ENCODE data around the gene LAG3. TPM values are rescaled to one million over a fixed set of nuclear protein-coding genes. Genes with fewer than 3 reads are reported as not detected.

Gene LAG3
- total RNA-seq, 8 experiments from 2014 or later, result 0.21 to 2.8 (median 0.66) TPM

DNA sequence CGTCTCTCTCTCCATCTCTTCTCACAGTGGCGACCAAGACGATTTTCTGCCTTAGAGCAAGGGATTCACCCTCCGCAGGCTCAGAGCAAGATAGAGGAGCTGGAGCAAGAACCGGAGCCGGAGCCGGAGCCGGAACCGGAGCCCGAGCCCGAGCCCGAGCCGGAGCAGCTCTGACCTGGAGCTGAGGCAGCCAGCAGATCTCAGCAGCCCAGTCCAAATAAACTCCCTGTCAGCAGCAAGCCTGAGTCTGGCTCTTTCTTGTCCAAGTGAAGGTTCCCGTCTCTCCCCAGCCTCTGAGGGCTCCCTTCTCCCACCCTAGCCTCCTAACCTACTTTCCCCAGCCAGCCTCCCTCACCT, 5.9 kb downstream of the LAG3 start:
- ATAC-seq (replicated peaks in 6 of 8), result peak in 5 of 8 experiments; percentile 0 to 36 (median 7)
- in situ Hi-C loops (cut with MboI; ENCODE audit: low pct_unique_long_range_greater_than_20kb in 2 of 9, low sequenced_read_pairs in 9 of 9, unreplicated experiment in 9 of 9), result no loop called here
- peak overlapping the region; percentile 58 to 86 for H3K27ac ChIP-seq
- peak overlapping the region; percentile 4 to 22 (median 15) for H3K4me3 ChIP-seq
- WGBS, 10 experiments, result 0 to 50% (median 34%) methylated on average over 1 to 8 of the region's 14 CpGs; no CpG with 5 or more reads in 4 of the 10 experiments
- peaks cover 33 to 35% of the 10 kb centered on the region in 2 donors for H3K4me1 ChIP-seq (replicated peaks in 1 of 2)

DNA sequence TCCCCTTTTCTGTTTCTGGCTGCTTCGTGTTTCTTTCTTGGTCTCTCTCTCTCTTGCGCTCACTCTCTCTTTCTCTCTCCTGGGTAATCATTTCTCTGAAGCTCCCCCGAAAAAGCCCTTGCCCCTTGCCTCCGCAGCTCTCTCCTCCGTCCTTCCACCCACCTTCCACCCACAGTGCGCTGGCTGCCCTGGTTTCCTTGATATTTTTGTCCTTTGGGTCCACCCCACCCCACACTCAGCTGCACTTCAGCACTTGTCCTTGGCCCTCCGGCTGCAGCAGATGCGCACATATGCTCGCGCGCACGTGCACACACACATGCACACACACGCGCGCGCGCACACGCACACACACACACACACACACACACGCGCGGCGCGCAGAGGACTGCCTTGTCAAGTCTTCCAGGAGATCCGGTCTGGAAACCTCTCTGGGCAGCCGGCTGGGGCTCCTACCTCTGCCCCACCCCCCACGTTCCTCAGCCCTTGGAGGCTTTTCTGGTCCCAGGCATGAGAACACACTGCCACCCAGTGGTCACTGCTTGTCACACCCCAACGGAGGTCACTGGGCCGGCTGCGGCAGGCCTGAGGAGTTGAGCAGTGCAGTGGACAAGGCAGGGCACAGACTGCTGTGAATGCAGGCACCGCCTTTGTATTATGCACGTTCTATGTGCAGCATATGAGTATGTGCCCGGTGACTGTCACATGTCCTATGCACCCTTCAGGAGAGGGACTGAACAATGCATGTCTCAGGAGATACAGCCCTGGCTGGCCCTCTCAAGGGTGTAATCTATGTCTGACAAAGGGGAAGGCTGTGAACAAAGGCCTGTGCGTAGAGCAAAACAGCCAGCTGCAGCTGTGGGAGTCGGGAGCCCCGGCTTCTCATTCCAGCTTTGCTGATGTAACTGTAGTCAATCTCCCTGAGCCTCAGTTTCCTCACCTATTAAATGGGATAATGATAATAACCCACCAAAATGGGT, 6.5 kb downstream of the LAG3 start:
- peak overlapping the region; percentile 64 to 86 for H3K27ac ChIP-seq
- 0 to 60% (median 2%) methylated on average over 1 to 12 of the region's 35 CpGs for WGBS, 10 experiments

DNA sequence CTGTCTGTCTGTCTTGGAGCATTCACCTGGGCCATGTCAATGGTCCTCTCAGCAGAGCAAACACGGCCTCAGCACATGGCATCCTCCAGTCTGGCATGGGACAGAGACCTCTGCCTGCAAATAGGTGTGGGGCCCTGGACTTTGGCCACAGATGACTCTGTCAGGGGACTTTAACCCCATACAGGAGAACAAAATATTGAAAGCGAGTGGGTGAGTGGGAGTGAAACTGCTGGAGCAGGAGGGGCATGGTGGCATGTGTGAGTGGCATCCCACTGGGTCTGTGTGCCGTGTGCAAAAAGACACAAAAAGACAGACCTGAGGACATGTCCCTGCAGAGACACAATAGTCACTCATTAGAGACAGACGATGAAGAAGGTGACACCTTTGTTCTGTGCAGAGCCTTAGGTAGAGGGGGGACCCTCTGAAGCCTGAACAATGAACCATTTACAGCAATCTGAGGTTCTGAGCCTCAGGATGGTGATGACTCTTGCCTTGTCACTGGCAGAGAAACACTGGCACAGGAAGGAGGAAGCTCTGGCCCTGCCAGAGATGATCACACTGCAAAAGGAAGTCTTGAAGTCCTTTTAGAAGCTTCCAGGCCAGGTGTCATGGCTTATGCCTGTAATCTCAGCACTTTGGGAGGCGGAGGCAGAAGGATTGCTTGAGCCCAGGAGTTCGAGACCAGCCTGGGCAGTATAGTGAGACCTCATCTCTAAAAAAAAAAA, 7.5 kb downstream of the LAG3 start:
- WGBS, 10 experiments, result 0 to 100% (median 80%) methylated on average over 1 to 5 of the region's 6 CpGs; no CpG with 5 or more reads in 4 of the 10 experiments
- Histone ChIP-seq H3K27ac (peak overlapping the region; percentile 64 to 86), H3K4me3 (no peak overlapping the region), H3K4me1 (replicated peaks in 1 of 2) (peaks cover 23 to 24% of the 10 kb centered on the region in 2 donors)
- in situ Hi-C loops (cut with MboI; ENCODE audit: low pct_unique_long_range_greater_than_20kb in 2 of 9, low sequenced_read_pairs in 9 of 9, unreplicated experiment in 9 of 9), result no loop called here
- no peak for ATAC-seq (replicated peaks in 6 of 8)

More for the DNA sequence above, 6.5 kb downstream of the LAG3 start:
- Histone ChIP-seq H3K4me3 (peak overlapping the region; percentile 4 to 22 (median 15)), H3K4me1 (replicated peaks in 1 of 2) (peaks cover 26 to 28% of the 10 kb centered on the region in 2 donors)
- ATAC-seq (replicated peaks in 6 of 8), result peak; percentile 89 to 95 (median 94)
- in situ Hi-C loops (cut with MboI; ENCODE audit: low pct_unique_long_range_greater_than_20kb in 2 of 9, low sequenced_read_pairs in 9 of 9, unreplicated experiment in 9 of 9), result no loop called here

DNA sequence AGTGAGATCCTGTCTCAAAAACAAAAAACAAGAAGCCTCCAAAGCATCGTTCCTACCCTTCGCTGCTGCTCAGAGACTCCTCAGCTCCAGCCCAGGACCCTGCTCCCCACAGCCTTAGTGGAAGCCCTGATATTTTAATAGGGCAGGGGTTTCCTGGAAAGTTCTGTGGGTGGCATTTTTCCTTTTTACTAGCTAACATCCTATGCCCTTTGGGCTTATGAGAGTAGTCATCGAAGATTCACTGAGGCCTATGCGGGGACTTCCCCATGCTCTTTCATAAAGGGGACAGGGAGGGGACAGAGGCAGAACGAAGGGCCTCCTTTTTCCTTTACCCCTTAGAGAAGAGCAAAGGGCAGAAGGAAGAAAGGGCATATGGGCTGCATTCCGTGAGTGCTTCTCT, 8.3 kb downstream of the LAG3 start:
- 67 to 100% (median 80%) methylated on average over 2 to 3 of the region's 6 CpGs; no CpG with 5 or more reads in 5 of the 10 experiments for WGBS, 10 experiments
- no peak for ATAC-seq (replicated peaks in 6 of 8)
- Histone ChIP-seq H3K27ac (peak overlapping the region in 1 of 2 donors; percentile 9), H3K4me3 (no peak overlapping the region), H3K4me1 (replicated peaks in 1 of 2) (peaks cover 23 to 24% of the 10 kb centered on the region in 2 donors)
- in situ Hi-C loops (cut with MboI; ENCODE audit: low pct_unique_long_range_greater_than_20kb in 2 of 9, low sequenced_read_pairs in 9 of 9, unreplicated experiment in 9 of 9), result no loop called here

DNA sequence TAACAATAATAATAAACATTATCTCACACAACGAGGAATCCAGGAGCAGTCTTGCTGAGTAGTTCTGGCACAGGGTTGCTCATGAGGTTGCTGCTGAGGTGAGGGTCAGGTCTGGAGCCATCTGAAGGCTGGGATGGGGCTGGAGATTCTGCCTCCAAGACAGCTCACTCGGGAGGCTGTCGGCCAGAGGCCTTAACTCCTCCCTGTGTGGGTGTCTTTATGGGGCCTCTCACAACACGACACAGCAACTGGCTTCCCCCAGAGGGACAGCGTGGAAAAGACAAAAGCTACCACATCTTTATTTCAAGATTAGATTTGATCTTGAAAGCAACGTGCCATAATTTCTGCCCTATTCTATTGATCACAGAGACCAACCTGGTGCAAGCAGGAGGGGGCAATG, 9.8 kb downstream of the LAG3 start:
- 29 to 92% (median 79%) methylated on average over 1 to 4 of the region's 6 CpGs; no CpG with 5 or more reads in 5 of the 10 experiments for WGBS, 10 experiments
- Histone ChIP-seq H3K4me3 (no peak overlapping the region), H3K4me1 (replicated peaks in 1 of 2) (peaks cover 30 to 32% of the 10 kb centered on the region in 2 donors), H3K27ac (no peak overlapping the region)
- in situ Hi-C loops (cut with MboI; ENCODE audit: low pct_unique_long_range_greater_than_20kb in 2 of 9, low sequenced_read_pairs in 9 of 9, unreplicated experiment in 9 of 9), result no loop called here
- ATAC-seq (replicated peaks in 6 of 8), result no peak

DNA sequence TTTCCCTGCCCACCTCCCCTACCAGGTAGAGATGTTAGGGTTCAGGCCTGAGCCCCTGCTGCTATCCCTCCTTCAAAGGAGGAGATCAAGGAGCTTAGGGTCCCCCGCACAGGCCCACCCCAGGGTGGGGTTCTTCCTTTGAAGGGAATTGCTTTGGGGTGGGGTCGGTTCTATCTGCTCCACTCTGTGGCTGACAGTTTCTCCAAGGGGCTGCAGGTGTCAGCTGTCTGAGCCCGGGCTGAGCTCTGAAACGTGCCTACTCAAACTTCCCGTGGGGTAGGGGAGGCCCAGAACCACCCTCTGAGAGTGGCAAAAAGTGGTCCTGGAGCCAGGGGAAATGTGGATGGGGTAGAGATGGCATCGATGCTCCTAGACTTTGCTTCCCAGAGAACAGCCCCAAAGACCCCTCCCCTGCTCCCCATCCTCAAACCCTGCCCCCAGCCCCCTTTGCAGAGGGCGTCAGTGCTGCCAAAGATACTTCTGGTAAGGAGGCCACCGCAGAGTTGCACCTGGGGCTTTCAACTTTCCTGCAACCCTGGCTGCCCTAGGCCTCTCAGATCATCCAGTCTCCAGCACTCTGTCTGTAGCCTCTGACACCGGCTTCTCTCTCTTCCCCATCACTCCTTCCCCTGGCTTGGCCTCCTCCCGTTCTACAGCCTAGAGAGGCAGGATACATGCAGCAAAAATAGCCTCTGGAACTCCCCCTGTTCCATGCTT, 10.7 kb downstream of the LAG3 start:
- H3K27ac ChIP-seq, result no peak overlapping the region
- no peak overlapping the region for H3K4me3 ChIP-seq
- ATAC-seq (replicated peaks in 6 of 8), result no peak
- 40 to 92% (median 69%) methylated on average over 1 to 2 of the region's 10 CpGs; no CpG with 5 or more reads in 6 of the 10 experiments for WGBS, 10 experiments
- peaks cover 26% of the 10 kb centered on the region in 2 donors for H3K4me1 ChIP-seq (replicated peaks in 1 of 2)
- in situ Hi-C loops (cut with MboI; ENCODE audit: low pct_unique_long_range_greater_than_20kb in 2 of 9, low sequenced_read_pairs in 9 of 9, unreplicated experiment in 9 of 9), result no loop called here

DNA sequence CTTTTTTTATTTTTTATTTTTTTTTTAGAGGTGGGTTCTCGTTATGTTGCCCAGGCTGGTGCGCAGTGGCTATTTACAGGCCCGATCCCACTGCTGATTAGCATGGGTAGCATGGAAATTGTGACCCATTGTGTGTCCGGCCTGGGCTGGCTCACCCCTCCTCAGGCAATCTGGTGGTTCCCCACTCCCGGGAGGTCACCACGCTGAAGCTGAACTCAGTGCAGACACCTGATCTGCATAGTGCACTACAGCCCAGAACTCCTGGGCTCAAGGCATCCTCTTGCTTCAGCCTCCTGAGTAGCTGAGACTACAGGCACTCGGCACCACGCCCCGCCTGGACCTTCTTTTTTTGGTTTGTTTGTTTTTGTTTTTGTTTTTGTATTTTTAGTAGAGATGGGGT, 11.5 kb downstream of the LAG3 start:
- in situ Hi-C loops (cut with MboI; ENCODE audit: low pct_unique_long_range_greater_than_20kb in 2 of 9, low sequenced_read_pairs in 9 of 9, unreplicated experiment in 9 of 9), result no loop called here
- WGBS, 10 experiments, result 40 to 100% (median 85%) methylated on average over 1 to 6 of the region's 9 CpGs; no CpG with 5 or more reads in 2 of the 10 experiments

DNA sequence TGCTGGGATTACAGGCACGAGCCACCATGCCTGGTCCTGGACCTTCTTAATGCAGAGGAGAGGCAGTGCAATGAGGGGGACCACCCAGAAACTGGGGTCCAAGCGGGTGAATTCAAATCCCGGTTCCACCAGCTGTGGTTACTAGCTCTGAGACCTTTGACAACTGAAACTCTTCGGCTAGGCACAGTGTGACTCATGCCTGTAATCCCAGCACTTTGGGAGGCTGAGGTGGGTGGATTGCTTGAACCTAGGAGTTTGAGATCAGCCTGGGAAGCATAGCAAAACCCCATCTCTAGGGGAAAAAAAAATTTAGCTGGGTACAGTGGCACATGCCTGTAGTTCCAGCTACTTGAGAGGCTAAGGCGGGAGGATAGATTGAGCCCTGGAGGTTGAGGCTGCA, 12.0 kb downstream of the LAG3 start:
- Histone ChIP-seq H3K27ac (no peak overlapping the region), H3K4me1 (replicated peaks in 1 of 2) (peaks cover 15% of the 10 kb centered on the region in 2 donors), H3K4me3 (no peak overlapping the region)
- in situ Hi-C loops (cut with MboI; ENCODE audit: low pct_unique_long_range_greater_than_20kb in 2 of 9, low sequenced_read_pairs in 9 of 9, unreplicated experiment in 9 of 9), result no loop called here
- WGBS, 10 experiments, result 64 to 100% (median 73%) methylated on average over 1 to 4 of the region's 5 CpGs; no CpG with 5 or more reads in 3 of the 10 experiments
- ATAC-seq (replicated peaks in 6 of 8), result no peak

More for the DNA sequence above, 11.5 kb downstream of the LAG3 start:
- Histone ChIP-seq H3K27ac (no peak overlapping the region), H3K4me1 (replicated peaks in 1 of 2) (peaks cover 18 to 19% of the 10 kb centered on the region in 2 donors), H3K4me3 (no peak overlapping the region)
- ATAC-seq (replicated peaks in 6 of 8), result no peak

DNA sequence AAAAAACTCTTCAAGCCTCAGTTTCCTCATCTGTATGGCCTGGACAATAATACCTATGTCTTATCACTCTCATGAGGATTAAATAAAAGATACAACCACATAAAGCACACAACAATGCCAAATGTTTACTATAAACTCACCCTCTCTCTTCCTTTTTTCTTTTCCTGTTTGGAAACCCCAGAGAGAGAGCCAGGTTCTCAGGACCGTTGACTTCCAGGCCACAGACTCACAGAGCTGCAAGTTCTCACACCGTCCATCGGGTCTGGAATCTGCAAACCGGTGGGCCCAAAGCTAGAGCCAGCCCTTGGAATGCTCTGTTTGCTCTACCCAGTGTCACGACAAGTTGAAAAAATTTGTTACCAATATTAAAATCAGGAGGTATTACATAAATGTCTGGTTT, 12.4 kb downstream of the LAG3 start:
- in situ Hi-C loops (cut with MboI; ENCODE audit: low pct_unique_long_range_greater_than_20kb in 2 of 9, low sequenced_read_pairs in 9 of 9, unreplicated experiment in 9 of 9), result no loop called here
- Histone ChIP-seq H3K4me3 (no peak overlapping the region), H3K27ac (no peak overlapping the region), H3K4me1 (replicated peaks in 1 of 2) (peaks cover 10 to 11% of the 10 kb centered on the region in 2 donors)
- 18 to 93% (median 80%) methylated on average over 1 to 5 of the region's 5 CpGs; no CpG with 5 or more reads in 3 of the 10 experiments for WGBS, 10 experiments
- ATAC-seq (replicated peaks in 6 of 8), result no peak

DNA sequence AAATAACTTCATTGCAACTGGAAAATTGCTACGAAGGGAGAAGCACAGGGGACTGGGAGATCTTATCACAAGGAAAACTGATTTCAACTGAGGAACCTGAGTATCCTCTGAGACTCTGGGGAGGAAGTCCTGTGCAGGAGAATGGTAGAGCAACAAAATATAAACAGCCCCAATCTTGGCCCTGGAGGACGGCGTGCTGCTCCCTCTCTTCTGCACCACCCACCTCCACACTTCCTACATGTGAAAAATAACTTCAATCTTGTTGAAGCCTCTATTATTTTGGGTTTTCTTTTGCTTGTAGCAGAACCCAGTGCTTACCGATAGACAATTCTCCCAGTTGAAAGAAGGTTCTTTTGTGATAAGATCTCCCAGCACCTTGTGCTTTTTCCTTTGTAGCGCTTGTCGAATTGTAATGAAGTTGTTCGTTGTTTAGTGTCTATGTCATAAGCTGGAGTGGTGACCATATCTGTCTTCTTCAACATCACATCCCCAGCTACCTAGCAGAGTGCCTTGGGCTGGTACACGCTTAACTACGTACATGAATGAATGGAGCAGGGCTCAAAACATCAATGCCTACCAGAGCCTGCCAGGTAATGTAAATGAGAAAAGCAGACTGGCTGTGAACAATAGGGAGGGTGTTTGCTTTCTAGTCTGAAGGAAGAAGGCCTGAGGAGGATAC, 14.2 kb downstream of the LAG3 start:
- Histone ChIP-seq H3K27ac (no peak overlapping the region), H3K4me3 (no peak overlapping the region), H3K4me1 (replicated peaks in 1 of 2) (peaks cover 7% of the 10 kb centered on the region in 2 donors)
- in situ Hi-C loops (cut with MboI; ENCODE audit: low pct_unique_long_range_greater_than_20kb in 2 of 9, low sequenced_read_pairs in 9 of 9, unreplicated experiment in 9 of 9), result no loop called here
- 49 to 100% (median 82%) methylated on average over 1 to 9 of the region's 9 CpGs for WGBS, 10 experiments
- peak in 1 of 8 experiments; percentile 41 for ATAC-seq (replicated peaks in 6 of 8)

DNA sequence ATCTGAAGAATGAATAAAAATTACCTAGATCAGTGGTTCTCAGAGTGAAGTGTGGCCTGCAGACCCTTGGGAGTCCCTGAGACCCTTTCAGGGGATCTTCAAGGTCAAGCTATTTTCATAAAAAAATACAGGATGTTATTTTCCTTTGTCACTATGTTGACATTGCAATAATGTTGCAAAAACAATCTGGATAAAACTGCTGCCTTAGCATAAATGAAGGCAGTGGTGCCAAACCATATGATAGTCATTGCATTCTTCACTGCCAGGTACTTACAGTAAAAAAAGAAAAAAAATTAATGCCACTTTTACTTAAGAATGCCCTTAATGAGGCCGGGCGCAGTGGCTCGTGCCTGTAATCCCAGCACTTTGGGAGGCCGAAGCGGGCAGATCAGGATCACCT, 15.0 kb downstream of the LAG3 start:
- H3K27ac ChIP-seq, result no peak overlapping the region
- H3K4me1 ChIP-seq (replicated peaks in 1 of 2), result peaks cover 10 to 11% of the 10 kb centered on the region in 2 donors
- H3K4me3 ChIP-seq, result no peak overlapping the region
- no peak for ATAC-seq (replicated peaks in 6 of 8)
- WGBS, 10 experiments, result 97 to 100% (median 100%) methylated on average over 2 to 5 of the region's 5 CpGs; no CpG with 5 or more reads in 4 of the 10 experiments
- in situ Hi-C loops (cut with MboI; ENCODE audit: low pct_unique_long_range_greater_than_20kb in 2 of 9, low sequenced_read_pairs in 9 of 9, unreplicated experiment in 9 of 9), result no loop called here
